HEK293 (cell line): ENCODE data around the gene SERPINA1.

ENCODE experiments used
- BCL11A ChIP-seq: fragments of 450-650 bp; formaldehyde crosslinking; IDR thresholded peaks from 2 replicates; pipeline ENCODE4 v1.5.1; 2016; ENCODE audit warnings: low read depth, missing biosample characterization, missing genetic modification characterization
- ZBTB1 ChIP-seq: fragments of 450-650 bp; formaldehyde crosslinking; IDR thresholded peaks from 2 replicates; pipeline ENCODE4 v1.5.1; 2016; ENCODE audit warnings: missing biosample characterization, missing genetic modification characterization
- ZBTB17 ChIP-seq: fragments of 450-650 bp; formaldehyde crosslinking; IDR thresholded peaks from 2 replicates; pipeline ENCODE4 v1.5.1; 2016; ENCODE audit warnings: missing biosample characterization, missing genetic modification characterization
- ZNF19 ChIP-seq: fragments of 450-650 bp; formaldehyde crosslinking; IDR thresholded peaks from 2 replicates; pipeline ENCODE4; 2016; ENCODE audit warnings: missing biosample characterization, missing genetic modification characterization, low read depth
- ZNF521 ChIP-seq: fragments of 450-650 bp; formaldehyde crosslinking; IDR thresholded peaks from 2 replicates; pipeline ENCODE4 v1.5.1; 2017; ENCODE audit warnings: missing biosample characterization, mild to moderate bottlenecking, missing genetic modification characterization
- ZNF660 ChIP-seq: fragments of 450-650 bp; IDR thresholded peaks from 2 replicates; pipeline ENCODE4 v1.5.1; 2018; ENCODE audit warnings: missing biosample characterization, mild to moderate bottlenecking, missing genetic modification characterization
- ZNF785 ChIP-seq: fragments of 450-650 bp; formaldehyde crosslinking; IDR thresholded peaks from 2 replicates; pipeline ENCODE4 v1.5.1; 2016; ENCODE audit warnings: missing biosample characterization, missing genetic modification characterization
- ZNF843 ChIP-seq: fragments of 450-650 bp; formaldehyde crosslinking; IDR thresholded peaks from 2 replicates; pipeline ENCODE4 v1.5.1; 2016; ENCODE audit warnings: missing biosample characterization, missing genetic modification characterization
- TF ChIP-seq, protein P1 (sequence below): fragments of 450-650 bp; formaldehyde crosslinking; IDR thresholded peaks from 2 replicates; pipeline ENCODE4 v1.5.1; 2016; ENCODE audit warnings: missing biosample characterization, missing genetic modification characterization
- TF ChIP-seq, protein P2 (sequence below): fragments of 450-650 bp; formaldehyde crosslinking; IDR thresholded peaks from 2 replicates; pipeline ENCODE4 v1.5.1; 2016; ENCODE audit warnings: missing biosample characterization, missing genetic modification characterization

DNA sequence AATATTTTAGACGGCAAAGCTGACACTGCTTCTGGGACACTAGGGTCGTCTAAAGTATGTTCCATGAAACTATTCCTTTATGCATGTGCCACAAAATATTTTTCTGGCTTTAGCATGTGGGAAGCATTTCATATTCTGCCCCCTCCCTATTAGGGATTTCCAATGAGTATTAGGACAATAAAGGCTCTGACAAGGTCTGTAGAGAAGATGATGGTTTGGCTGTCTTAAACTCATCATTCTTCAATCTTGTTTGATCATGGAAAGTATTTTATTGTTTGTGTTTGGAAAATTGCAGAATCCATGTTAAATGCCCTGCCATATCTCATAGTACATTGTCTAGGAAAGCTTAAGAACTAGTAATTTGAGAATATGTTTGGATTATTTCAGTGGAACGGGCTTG, 22.8 kb downstream of the SERPINA1 start:
- TF ChIP-seq ZBTB17 (tag by site-specific recombination) (no peak), ZNF19 (tag by site-specific recombination) (no peak), ZNF785 (tag by site-specific recombination) (no peak), ZNF660 (no peak), ZNF521 (tag by site-specific recombination) (no peak), ZBTB1 (tag by site-specific recombination) (no peak), ZNF843 (no peak), BCL11A (tag by site-specific recombination) (no peak)
- TF ChIP-seq, protein P1, sequence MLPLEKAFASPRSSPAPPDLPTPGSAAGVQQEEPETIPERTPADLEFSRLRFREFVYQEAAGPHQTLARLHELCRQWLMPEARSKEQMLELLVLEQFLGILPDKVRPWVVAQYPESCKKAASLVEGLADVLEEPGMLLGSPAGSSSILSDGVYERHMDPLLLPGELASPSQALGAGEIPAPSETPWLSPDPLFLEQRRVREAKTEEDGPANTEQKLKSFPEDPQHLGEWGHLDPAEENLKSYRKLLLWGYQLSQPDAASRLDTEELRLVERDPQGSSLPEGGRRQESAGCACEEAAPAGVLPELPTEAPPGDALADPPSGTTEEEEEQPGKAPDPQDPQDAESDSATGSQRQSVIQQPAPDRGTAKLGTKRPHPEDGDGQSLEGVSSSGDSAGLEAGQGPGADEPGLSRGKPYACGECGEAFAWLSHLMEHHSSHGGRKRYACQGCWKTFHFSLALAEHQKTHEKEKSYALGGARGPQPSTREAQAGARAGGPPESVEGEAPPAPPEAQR (tag by site-specific recombination): no peak
- TF ChIP-seq, protein P2, sequence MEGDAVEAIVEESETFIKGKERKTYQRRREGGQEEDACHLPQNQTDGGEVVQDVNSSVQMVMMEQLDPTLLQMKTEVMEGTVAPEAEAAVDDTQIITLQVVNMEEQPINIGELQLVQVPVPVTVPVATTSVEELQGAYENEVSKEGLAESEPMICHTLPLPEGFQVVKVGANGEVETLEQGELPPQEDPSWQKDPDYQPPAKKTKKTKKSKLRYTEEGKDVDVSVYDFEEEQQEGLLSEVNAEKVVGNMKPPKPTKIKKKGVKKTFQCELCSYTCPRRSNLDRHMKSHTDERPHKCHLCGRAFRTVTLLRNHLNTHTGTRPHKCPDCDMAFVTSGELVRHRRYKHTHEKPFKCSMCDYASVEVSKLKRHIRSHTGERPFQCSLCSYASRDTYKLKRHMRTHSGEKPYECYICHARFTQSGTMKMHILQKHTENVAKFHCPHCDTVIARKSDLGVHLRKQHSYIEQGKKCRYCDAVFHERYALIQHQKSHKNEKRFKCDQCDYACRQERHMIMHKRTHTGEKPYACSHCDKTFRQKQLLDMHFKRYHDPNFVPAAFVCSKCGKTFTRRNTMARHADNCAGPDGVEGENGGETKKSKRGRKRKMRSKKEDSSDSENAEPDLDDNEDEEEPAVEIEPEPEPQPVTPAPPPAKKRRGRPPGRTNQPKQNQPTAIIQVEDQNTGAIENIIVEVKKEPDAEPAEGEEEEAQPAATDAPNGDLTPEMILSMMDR (tag by site-specific recombination): no peak
